CD1c-positive myeloid dendritic cell (primary cell): ENCODE results near the gene SIM2.

Experiments used
- DNase-seq: peaks from one replicate; pipeline ENCODE4 v3.0.0-alpha.2; 2016; ENCODE audit errors: extremely low spot score

The SIM2 gene

DNA sequence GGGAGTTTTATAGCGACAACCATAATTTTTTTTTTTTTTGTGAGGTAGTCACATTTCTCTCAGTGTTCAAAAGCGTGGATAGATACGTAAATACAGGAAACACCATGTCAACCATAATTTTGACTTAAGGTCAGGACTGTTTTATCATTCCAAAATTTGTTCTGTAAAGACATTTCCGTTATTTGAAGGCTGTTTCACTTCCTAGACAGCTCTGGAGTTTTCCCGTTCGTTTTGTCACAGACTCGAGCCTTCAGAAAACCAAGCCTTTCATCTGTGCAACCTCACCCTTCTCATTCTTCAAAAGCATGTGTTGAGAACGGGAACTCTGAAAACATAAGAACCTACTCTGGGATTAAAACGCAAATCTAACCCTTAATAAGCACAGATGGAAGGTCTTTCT, 17.9 kb downstream of the SIM2 start:
- no peak for DNase-seq

DNA sequence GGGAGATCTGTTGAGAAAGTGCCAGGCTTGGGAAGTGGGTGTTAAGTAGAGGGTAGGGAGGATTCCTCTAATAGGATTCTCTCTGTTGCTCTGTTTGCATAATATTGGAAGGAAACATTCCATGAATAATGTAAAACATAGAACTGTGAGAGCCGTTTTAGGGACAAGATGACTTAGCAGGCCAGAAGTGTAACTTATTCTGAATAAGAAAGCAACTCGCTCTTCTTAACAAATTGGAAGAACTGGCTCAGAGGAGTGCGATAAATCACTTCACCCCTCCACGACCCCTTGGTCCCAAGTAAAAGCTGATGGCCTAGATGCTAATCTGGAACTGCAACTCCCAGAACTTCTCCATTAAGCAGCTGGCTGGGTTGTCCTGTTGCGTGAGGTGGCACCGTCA, 19.1 kb downstream of the SIM2 start:
- DNase-seq: no peak

DNA sequence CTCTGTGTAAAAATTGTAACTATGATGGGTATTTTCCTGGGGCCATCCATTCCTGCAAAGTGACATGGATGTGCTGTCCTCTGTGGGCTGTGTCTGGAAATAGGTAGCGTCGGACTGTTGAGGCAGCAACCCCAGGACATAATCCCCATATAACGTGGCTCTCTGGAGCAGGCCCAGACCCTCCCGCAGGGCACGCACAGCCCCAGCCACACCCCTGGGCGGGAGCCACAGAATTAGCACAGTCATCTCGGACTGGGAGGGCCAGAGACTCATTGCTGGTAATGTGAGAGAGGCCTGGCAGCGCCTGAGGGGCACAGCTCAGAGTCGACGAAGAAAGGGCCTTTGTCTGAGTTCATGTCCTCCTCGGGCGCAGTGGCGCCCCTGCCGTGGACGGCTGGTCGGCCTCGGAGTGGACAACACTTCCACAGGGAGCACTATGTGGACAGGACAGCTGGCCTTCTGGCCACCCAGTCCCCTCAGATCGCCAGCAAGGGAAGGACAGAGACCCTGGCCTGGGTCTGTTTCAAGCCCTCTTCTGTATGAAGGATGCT, 20.1 kb downstream of the SIM2 start:
- no peak for DNase-seq

DNA sequence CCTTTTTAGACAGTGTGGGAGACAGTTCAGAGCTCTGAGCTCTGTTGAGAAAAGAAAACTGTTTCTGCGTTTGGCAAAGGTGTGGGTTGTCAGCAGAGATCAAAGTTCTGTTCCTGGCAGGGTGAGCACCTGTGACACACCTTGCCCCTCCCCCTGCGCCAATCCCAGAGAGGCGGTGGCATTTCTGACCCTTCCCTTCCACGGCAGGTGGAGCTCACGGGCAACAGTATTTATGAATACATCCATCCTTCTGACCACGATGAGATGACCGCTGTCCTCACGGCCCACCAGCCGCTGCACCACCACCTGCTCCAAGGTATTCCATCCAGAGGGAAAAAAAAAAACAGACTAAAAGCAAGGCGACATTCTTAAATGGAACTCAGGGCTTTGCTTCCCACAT, 20.7 kb downstream of the SIM2 start:
- DNase-seq: no peak

DNA sequence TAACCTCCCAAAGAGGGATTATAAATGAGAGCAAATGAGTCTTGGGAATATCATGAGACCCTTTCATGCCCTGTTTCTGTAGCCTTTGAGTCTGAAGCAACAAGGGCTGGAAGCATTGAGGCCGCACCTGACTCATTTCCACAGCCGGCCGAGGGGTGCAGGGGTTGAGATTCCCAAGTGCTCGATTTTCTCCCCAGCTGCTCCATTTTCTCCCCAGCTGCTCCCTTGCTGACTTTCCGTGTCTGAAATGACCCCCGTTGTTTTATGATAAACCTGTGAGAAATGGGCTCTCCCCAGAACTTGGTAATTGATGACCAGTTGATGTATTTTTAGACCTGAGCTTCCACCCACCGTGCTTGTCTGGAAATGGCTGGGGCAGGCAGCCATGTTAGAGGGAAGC, 22.9 kb downstream of the SIM2 start:
- no peak for DNase-seq

DNA sequence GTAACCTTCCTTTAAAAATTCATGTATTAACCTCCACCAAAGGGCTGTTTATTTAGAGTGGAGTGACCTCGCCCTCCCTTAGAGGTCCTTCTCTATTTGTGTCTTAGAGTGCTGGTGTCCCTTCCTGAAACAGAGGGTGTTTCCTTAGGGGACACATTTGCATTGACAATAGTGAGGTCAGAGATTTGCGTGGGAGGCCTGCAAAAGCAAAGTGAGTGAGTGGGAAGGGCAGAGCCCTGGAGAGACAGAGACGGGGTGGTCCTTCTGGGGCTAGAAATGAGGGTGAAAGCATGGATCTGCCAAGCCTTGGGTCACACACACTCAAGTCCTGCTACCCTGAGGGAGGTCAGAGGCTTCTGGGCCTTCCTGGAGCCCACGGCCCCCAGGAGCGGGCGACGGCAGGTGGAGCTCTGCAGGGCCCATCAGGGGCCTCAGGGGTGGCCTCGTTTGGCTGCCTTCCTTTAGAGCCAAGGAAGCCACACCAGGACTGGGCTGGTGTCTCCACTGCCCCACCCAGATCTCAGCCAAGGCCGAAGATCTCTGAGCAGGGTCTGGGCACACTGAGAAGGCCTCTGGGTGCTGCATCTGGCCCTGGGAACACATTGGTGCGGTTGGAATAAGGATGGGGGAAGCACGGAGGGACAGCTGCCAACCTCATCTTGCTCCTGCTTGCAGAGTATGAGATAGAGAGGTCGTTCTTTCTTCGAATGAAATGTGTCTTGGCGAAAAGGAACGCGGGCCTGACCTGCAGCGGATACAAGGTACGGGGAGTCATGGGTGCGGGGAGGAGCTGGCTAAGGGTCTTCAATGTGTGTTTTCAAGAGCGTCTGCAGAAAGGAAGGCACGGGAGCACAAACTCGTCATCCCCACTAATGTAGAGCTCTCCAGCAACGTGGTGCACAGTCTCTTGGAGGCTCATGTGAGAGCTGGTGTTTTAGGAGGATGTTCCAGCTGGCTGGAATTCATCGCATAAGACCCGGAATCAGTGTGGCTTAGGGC, 23.8 kb downstream of the SIM2 start:
- no peak for DNase-seq

DNA sequence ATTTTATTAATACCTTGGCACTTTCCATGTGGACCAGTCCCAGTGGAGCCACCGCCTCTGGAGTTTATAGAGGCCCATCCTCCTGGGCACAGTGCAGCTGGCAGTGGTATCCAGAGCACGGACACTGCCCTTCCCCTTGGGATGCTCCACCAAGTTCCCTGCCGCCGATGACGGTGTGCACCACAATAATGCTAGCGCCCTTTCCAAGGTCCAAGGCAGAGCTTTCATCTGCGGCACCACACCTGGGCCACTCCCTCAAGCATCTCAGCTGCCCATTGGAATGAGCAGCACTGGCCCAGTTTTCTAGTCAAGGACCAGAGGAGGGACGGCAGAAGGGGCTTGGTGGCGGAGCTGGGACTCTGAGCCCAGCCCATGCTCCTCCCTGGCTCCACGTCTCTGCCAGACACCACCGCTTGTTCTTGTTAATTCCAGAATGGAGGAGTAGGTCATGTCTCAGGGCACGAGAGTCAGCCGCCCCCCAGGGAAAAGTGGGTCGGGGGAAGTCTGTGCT, 24.5 kb downstream of the SIM2 start:
- DNase-seq: no peak

DNA sequence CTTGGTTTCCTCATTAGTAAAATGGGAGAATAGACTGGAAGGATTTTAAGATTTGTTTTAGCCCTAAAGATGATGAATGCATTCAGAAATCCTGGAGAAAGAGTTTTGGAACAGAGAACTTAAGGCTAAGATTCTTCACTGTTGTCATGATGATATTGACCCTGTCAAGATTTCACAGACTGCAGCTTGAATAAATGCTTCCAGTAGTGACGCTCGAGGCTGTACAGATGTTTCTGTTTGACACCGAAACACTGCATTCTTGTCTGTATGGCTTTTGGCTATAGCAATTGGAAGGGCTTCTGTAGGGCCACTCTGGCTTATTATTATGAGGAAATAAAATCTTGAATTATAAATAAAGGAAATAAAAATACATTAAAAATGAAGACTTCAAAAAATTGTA, 25.7 kb downstream of the SIM2 start:
- no peak for DNase-seq

DNA sequence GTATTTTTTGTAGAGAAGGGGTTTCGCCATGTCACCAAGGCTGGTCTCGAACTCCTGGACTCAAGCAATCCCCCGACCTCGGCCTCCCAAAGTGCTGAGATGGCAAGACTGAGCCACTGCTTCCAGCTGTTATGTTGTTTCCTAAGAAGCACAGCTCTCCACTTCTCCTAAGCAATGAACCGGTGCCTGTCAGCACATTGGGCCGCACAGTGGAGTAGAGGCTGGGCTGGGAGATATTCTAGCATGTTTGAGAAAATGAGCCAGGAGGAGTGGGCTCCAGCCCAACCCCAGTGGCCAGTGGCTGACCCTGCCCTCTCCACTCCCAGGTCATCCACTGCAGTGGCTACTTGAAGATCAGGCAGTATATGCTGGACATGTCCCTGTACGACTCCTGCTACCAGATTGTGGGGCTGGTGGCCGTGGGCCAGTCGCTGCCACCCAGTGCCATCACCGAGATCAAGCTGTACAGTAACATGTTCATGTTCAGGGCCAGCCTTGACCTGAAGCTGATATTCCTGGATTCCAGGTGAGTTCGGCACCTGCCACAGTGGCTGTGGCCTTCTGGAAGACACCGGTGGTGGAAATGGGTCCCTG, 27.0 kb downstream of the SIM2 start:
- no peak for DNase-seq

DNA sequence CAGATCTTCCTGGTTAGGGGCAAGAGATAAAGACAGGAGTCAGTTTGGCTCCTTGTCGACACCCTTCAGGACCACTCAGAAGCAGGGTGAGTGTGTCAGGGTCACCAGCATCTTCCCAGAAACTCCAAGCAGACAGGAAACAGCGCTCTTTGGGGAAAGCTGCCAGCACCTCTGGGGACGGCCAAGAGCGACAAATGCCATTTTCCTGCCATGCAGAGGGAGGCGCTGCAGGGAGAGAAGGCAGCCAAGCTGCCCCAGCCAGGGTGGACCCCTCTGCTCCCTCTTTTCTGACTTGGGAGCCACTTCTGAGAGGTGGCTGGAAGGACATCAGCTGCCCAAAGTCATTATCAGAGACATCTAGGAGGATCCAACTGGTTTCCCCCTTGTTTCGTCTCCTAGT, 29.0 kb downstream of the SIM2 start:
- DNase-seq: no peak

DNA sequence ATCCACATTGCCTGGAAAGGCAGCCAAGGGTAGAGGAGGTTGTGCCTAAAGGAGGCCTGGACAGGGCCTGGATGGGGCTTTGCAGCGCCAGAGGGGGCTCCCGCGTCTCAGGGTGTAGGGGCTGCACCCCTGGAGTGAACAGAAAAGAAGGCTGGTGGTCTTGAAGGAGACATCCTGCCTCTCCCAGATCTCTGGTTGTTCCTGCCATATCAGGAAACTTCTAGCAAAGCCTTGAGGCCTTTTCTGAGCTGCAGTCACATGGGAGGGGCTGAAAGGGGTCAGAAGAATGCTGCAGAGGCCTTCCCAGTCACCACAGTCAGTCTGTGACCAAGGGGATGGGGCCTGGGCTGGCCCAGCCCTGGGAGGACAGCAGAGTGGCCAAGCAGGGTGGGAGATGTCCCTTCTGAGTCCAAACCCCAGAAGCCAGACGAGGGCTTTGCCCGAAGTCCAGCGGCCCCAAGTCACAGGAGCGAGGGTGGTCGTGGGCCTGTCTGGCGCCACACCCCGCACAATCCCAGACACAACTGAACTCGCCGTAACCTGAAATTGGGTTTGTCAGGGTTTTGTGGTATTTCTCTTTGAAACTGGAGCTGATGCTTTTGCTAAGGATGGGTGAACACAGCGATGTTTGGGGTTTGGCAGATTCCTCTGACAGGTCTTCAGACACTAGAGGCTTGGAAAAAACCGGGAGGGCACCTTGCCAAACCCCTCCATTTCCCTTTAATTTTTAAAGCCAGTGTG, 29.6 kb downstream of the SIM2 start:
- no peak for DNase-seq

DNA sequence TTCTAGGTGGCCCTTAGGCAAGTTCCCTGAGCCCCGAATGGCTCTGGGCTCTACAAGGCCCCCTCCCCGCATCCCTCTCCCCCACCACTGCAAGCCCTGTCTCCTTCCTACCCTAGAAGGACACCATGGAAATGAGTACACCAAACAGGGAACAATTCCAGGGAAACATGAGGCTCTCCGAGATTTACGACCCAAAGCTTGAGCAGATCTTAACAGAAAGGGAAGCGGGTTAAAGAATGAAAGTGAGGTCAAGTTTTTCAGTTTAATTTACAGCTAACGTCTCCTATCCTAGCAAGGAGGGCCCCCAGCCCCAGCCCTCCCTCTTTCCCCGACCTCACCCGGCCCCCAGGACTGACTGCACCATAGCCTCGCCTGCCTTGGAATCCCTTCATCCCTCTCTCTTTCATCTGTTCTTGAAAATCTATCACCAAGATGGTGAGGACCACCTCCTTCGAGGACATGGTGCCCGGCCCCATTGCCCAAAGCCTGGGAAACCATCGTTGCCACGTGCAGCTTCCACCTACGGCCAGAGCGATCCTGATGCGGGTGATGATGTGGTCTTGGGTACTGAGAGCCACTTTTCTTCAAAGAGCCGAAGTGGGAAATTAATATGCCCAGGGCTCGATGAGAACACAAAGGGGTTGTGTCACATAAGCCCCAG, 30.5 kb downstream of the SIM2 start:
- DNase-seq: no peak

DNA sequence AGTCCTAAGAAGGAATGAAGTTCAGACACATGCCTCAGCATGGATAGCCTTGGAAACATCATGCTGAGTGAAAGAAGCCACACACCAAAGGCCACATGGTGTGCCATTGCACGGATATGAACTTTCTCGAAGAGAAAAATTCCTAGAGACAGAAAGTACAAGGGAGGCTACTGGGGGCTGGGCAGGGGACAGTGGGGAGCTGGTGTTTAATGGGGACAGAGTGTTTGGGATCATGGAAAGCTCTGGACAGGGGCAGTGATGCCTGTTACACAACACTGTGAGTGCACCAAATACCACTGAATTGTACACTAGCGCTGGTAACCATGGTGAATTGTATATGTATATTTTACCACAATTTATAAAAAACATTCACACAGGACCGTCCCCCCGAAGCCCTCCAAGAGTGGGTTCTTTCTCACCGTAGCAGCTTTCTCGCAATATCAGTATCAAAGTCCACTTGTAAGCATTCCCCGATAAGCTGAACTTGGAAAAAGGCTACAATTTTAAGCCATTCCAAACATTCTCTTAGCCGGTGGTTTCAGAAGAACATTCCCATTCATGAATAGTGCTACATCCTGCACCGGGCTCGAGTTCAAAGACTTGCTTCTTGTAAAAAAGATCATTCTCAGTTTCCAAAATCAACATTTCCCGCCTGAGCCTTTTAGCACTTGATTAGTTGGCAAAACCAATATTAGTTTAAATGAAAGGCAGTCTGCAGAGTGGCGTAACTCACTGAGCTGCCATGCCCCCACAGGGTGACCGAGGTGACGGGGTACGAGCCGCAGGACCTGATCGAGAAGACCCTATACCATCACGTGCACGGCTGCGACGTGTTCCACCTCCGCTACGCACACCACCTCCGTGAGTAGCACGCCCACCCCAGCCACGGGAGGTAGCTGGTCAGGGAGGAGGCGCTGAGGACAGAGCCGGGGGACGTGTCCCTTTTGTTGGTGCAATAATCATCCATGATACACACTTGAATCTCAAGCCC, 31.7 kb downstream of the SIM2 start:
- DNase-seq: no peak

DNA sequence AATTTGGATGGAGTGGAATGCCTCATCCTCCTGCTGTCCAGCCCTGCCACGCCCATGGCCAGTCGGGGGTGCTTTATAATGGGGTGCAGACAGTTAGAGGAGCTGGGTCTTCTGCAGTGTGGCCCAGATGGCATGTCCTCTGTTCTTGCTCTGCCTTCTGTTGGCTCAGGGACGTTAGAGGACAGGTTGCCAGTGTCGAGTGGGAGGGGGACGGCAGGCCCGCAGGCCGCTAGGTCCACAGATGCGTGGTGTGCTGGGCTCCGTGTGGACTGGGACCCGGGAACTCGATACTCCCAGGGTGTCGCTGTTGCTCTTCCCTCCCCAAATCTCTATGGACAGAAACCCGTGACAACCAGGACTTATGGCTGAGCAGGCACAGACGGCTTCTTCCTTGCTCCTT, 33.3 kb downstream of the SIM2 start:
- DNase-seq: no peak

DNA sequence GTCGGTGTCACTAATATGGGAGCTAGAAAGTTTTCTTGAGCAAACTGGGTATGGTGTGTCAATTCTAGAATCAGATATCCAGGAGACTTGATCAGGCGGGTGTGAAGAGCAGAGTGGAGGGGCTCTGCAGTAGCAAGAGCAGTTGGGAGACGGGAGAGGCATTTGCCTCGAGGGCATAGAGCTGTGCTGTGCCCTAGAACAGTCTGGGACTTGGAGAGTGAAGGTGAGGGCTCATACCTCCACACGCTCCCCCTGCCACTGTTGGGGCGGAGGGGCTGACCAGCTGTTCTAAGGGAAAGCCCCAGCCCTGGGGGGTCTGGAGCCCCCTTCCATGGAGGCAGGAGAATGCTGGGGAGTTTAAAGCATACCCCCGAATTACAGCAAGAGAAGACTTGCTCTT, 33.8 kb downstream of the SIM2 start:
- DNase-seq: no peak

DNA sequence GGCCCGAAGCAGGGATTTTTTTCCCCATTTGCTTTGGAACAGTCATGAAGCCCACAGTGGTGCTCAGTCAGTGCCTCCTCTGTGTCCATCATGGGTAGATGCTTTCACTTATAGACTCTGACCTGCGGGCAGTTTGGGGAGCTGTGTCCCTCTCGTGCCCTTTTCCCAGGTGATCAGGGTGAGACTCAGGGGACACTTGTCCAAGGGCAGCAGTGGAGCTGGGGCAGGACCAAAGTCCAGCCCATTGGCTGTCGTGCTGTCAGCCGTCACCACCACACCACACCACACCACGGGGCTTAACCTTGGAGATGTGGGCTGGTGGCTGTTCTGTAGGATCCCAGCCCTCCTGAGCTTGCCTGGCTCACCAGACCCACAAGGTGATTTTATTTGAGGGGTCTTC, 34.9 kb downstream of the SIM2 start:
- DNase-seq: no peak

DNA sequence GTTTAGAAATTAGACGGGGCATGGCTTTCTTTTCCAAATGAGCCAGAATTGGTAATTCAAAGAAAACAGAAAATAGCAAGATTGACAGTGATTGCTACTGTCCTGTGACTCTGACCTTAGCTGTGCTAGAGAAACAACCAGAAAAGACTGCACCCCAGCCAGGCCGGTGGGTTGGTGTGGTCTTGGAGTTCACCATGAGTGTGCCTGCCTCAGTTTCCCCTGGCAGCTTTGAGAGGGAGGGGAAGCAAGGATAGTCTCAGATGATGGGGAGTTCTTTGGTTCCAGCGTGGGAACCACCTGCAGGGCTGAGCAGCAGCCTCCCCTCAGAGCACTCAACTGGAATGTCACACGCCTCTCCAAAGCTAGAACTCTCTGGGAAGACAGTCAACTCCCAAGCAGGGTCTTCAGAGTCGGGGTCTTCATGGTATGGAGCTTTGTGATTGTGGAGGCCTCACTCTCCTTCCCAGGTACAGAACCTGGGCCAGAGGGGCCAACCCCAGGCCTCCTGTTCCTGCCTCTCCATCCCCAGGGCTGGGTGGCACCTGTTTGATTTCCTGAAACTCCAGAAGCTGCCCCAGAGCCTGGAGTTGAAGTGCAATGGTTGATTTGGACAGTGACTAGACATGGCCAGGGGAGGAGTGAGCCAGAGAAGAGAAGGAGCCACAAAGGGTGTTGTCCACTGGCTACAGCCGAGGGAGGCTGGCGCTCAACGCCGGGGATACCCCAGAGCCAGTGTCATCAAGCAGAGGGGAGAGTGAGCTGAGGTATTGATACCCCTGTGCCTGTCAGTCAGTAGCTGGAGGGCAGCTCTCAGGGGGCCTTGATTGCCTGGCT, 35.7 kb downstream of the SIM2 start:
- DNase-seq: no peak

DNA sequence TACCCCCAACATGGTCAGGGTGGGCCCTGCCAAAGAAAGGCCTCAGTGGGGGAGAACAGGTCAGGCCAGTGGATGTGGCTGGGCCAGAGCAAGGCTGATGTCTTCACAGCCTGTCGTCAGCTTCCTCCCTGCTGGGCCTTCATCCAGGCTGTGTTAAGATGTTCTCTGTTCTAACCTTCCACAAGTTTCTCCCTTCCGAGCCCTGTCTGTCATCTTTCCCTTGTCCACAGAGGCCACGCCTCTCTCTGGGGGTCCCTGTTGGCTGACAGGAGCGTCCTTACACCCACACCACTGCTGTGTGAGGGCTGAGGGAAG, 36.2 kb downstream of the SIM2 start:
- no peak for DNase-seq

DNA sequence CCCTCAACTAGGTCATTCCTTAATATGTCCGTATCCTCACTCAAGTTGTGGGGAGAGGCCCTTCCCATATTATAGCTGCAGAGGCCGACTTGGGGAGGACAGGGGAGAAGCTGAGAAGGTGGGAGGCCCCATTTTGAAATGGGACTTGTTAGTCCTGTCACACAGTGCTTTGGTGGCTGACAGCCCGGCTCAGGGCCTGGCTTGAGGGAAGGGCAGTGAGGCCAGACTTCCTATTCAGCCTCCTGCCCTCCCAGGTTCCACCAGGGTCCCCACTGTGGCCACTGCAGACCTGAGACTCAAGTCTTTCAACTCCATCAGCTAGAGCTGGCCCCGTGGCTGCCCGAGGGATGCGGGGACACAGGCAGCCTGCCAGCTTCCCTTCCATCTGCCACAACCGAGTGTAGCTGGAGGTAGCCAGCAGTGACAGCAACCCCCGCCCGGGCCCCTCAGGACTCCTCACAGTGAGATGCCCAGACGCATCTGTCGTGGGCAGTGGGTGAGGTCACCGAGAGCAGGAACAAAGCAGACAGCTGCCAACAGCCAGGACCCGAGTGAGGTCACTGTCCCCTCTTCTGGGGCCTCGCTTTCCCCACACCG, 36.9 kb downstream of the SIM2 start:
- DNase-seq: no peak
